K562 treated with DMSO at 1 percent for 4 hours (cell line): Measurements from ENCODE around the gene TNFSF11. TPM values are rescaled to one million over a fixed set of nuclear protein-coding genes. Genes with fewer than 3 reads are reported as not detected.

Source experiments
- total RNA-seq: library from RNA; unstranded; fragments of 300-600 nt; gene quantifications from 2 replicates; pipeline ENCODE4 v1.2.3, GENCODE V29; 2022; ENCODE audit not compliant: insufficient read depth

Gene TNFSF11
- not detected in 2 replicates for total RNA-seq

GRCh38 chr13:42574011-42574410 is at the start of gene TNFSF11:
TNFSF11 (plus strand) TSS chr13:42574152; CDS start chr13:42574304, 152 bp downstream.

Other genes starting within 250 kb of the TNFSF11 start
- gene FAM216B, start 207.4 kb downstream of the TNFSF11 start, total RNA-seq, result not detected in 2 replicates